Natural killer cell treated with Interleukin-12 subunit alpha and Interleukin-12 subunit beta and Interleukin-15 and Interleukin-18, amount 100 ng/mL, for 72 hours (primary cell): Measurements from ENCODE around the gene PCDHB10. TPM values are rescaled to one million over a fixed set of nuclear protein-coding genes. Genes with fewer than 3 reads are reported as not detected.
"Not testable (repeated sequence)": the region's sequence is repeated elsewhere in the genome, so short reads cannot be mapped to it uniquely, and the experiment has no call there.

Experiments used
- ATAC-seq, 2 donors: fragments of 150-1000 bp; cut with Tn5 transposase in 1 of 2; sonication (Bioruptor Pico), chemical (Tn5 transposase) in 1 of 2; 2 replicates each; pipeline ENCODE4 v1.10.0; 2021
- DNase-seq: peaks from one replicate; pipeline ENCODE4 v3.0.0; 2022; ENCODE audit warnings: low spot score
- H3K27ac Mint-ChIP-seq, 2 donors: 1 replicate in 1 of 2; 2 replicates in 1 of 2; pipeline ENCODE4 v1.8.0; 2022; ENCODE audit warnings: mixed read lengths in 2 of 2, mild to moderate bottlenecking in 1 of 2, moderate library complexity in 1 of 2
- H3K27me3 Mint-ChIP-seq, 2 donors: 1 replicate in 1 of 2; 2 replicates in 1 of 2; pipeline ENCODE4 v1.8.0; 2022; ENCODE audit warnings: mixed read lengths in 2 of 2
- H3K36me3 Mint-ChIP-seq: one replicate; pipeline ENCODE4 v1.8.0; 2022; ENCODE audit warnings: mixed read lengths
- H3K4me1 Mint-ChIP-seq, 2 donors: 1 replicate in 1 of 2; 2 replicates in 1 of 2; pipeline ENCODE4 v1.8.0; 2022; ENCODE audit warnings: low read depth in 2 of 2, mixed read lengths in 2 of 2, mild to moderate bottlenecking in 1 of 2
- H3K4me3 Mint-ChIP-seq: one replicate; pipeline ENCODE4 v1.8.0; 2022; ENCODE audit warnings: mixed read lengths
- H3K9me3 Mint-ChIP-seq: 2 replicates; pipeline ENCODE4 v1.8.0; 2022; ENCODE audit warnings: mixed read lengths
- total RNA-seq, 2 donors: library from RNA; stranded (reverse); gene quantifications; one replicate each; pipeline ENCODE4 v1.2.3, GENCODE V29; 2022

The PCDHB10 gene
- total RNA-seq, result not detected

GRCh38 chr5:141192110-141192725, at the start of gene PCDHB10:
TSS of gene PCDHB10 (plus strand) at chr5:141192353. CDS start at chr5:141192553, 200 bp downstream.
- Mint-ChIP-seq H3K27me3 (peaks cover 13 to 31% of the 10 kb centered on the region in 2 donors), H3K36me3 (peaks cover 27% of the 10 kb centered on the region), H3K9me3 (peaks cover 10% of the 10 kb centered on the region), H3K4me3 (no peak within 1 kb of the TSS), H3K4me1 (peaks cover under 1 to 2% of the 10 kb centered on the region in 2 donors), H3K27ac (no peak within 1 kb of the TSS)
- DNase-seq (no peak), ATAC-seq (no peak)

GRCh38 chr5:141149812-141150211, 42.3 kb upstream of the PCDHB10 start, which contains the start of gene PCDHB6:
TSS of gene PCDHB6 (plus strand) at chr5:141150057. CDS start at chr5:141150258, 201 bp downstream.
- H3K27me3 Mint-ChIP-seq, result peaks cover 0 to 23% of the 10 kb centered on the region in 2 donors
- peaks cover 6% of the 10 kb centered on the region for H3K9me3 Mint-ChIP-seq
- peaks cover 10% of the 10 kb centered on the region for H3K36me3 Mint-ChIP-seq
- no peak within 1 kb of the TSS for H3K27ac Mint-ChIP-seq
- ATAC-seq (no peak), DNase-seq (no peak)
- H3K4me1 Mint-ChIP-seq, result no peaks in the 10 kb centered on the region
- H3K4me3 Mint-ChIP-seq, result no peak within 1 kb of the TSS

GRCh38 chr5:141150224-141150992, 41.7 kb upstream of the PCDHB10 start:
- Mint-ChIP-seq H3K36me3 (peaks cover 10% of the 10 kb centered on the region), H3K9me3 (peaks cover 6% of the 10 kb centered on the region), H3K27ac (no peak overlapping the region), H3K4me3 (no peak overlapping the region), H3K27me3 (peaks cover 0 to 23% of the 10 kb centered on the region in 2 donors), H3K4me1 (no peaks in the 10 kb centered on the region)
- DNase-seq (no peak), ATAC-seq (no peak)

- Mint-ChIP-seq H3K27ac (no peak overlapping the region), H3K4me1 (no peaks in the 10 kb centered on the region), H3K4me3 (no peak overlapping the region), H3K9me3 (peaks cover 4% of the 10 kb centered on the region), H3K27me3 (peaks cover 0 to 20% of the 10 kb centered on the region in 2 donors), H3K36me3 (peaks cover 10% of the 10 kb centered on the region)
- DNase-seq (no peak), ATAC-seq (no peak)
Measured at GRCh38 chr5:141150993-141151325, 41.2 kb upstream of the PCDHB10 start.

- not testable (repeated sequence) for DNase-seq
Measured at GRCh38 chr5:141151632-141152031, 40.5 kb upstream of the PCDHB10 start.

GRCh38 chr5:141152096-141152495, 40.1 kb upstream of the PCDHB10 start:
- not testable (repeated sequence) for H3K4me3 Mint-ChIP-seq, H3K9me3 Mint-ChIP-seq

More at GRCh38 chr5:141151632-141152031, 40.5 kb upstream of the PCDHB10 start:
- Mint-ChIP-seq H3K27me3 (peaks cover under 1 to 16% of the 10 kb centered on the region in 2 donors), H3K36me3 (peaks cover 13% of the 10 kb centered on the region)
- ATAC-seq, H3K9me3 Mint-ChIP-seq, H3K4me3 Mint-ChIP-seq, H3K4me1 Mint-ChIP-seq, H3K27ac Mint-ChIP-seq: not testable (repeated sequence)

GRCh38 chr5:141155540-141156374, 36.4 kb upstream of the PCDHB10 start:
- Mint-ChIP-seq H3K4me1 (no peaks in the 10 kb centered on the region), H3K27me3 (peaks cover 4% of the 10 kb centered on the region in 2 donors), H3K27ac (no peak overlapping the region), H3K36me3 (peaks cover 10% of the 10 kb centered on the region), H3K4me3 (no peak overlapping the region), H3K9me3 (peaks cover 2% of the 10 kb centered on the region)
- DNase-seq (no peak), ATAC-seq (no peak)

More at GRCh38 chr5:141152096-141152495, 40.1 kb upstream of the PCDHB10 start:
- H3K4me1 Mint-ChIP-seq, H3K27ac Mint-ChIP-seq, ATAC-seq, DNase-seq: not testable (repeated sequence)
- Mint-ChIP-seq H3K36me3 (peaks cover 16% of the 10 kb centered on the region), H3K27me3 (peaks cover 2 to 16% of the 10 kb centered on the region in 2 donors)

- ATAC-seq, H3K9me3 Mint-ChIP-seq, H3K27me3 Mint-ChIP-seq, H3K4me1 Mint-ChIP-seq, H3K36me3 Mint-ChIP-seq, H3K4me3 Mint-ChIP-seq, DNase-seq, H3K27ac Mint-ChIP-seq: not testable (repeated sequence)
Measured at GRCh38 chr5:141157356-141157755, 34.8 kb upstream of the PCDHB10 start.

GRCh38 chr5:141157901-141158300, 34.3 kb upstream of the PCDHB10 start:
- not testable (repeated sequence) for H3K36me3 Mint-ChIP-seq, DNase-seq, H3K27me3 Mint-ChIP-seq, H3K9me3 Mint-ChIP-seq, H3K4me3 Mint-ChIP-seq, ATAC-seq, H3K27ac Mint-ChIP-seq, H3K4me1 Mint-ChIP-seq

- Mint-ChIP-seq H3K9me3 (peaks cover 8% of the 10 kb centered on the region), H3K27ac (no peak within 1 kb of the TSS), H3K4me3 (no peak within 1 kb of the TSS), H3K4me1 (no peaks in the 10 kb centered on the region), H3K27me3 (peaks cover 11 to 35% of the 10 kb centered on the region in 2 donors), H3K36me3 (peaks cover 11% of the 10 kb centered on the region)
- DNase-seq, result no peak
- no peak for ATAC-seq
Measured at GRCh38 chr5:141172381-141173204, 19.6 kb upstream of the PCDHB10 start, which contains the start of gene PCDHB7. TSS of gene PCDHB7 (plus strand) at chr5:141172644. CDS start at chr5:141172836, 192 bp downstream.

GRCh38 chr5:141174291-141175104, 17.7 kb upstream of the PCDHB10 start:
- H3K4me3 Mint-ChIP-seq, H3K27ac Mint-ChIP-seq, H3K36me3 Mint-ChIP-seq, H3K4me1 Mint-ChIP-seq, H3K9me3 Mint-ChIP-seq, ATAC-seq, DNase-seq: not testable (repeated sequence)
- peaks cover 6 to 22% of the 10 kb centered on the region in 2 donors for H3K27me3 Mint-ChIP-seq

- Mint-ChIP-seq H3K9me3 (no peaks in the 10 kb centered on the region), H3K36me3 (peaks cover 6% of the 10 kb centered on the region)
Measured at GRCh38 chr5:141175933-141176332, 16.2 kb upstream of the PCDHB10 start.

More at GRCh38 chr5:141175933-141176332, 16.2 kb upstream of the PCDHB10 start:
- Mint-ChIP-seq H3K4me1 (no peaks in the 10 kb centered on the region), H3K27me3 (peaks cover 6 to 9% of the 10 kb centered on the region in 2 donors), H3K27ac (no peak overlapping the region), H3K4me3 (no peak overlapping the region)
- ATAC-seq (no peak), DNase-seq (no peak)
